ENCODE measurements around the gene CDKAL1.

Gene CDKAL1

DNA sequence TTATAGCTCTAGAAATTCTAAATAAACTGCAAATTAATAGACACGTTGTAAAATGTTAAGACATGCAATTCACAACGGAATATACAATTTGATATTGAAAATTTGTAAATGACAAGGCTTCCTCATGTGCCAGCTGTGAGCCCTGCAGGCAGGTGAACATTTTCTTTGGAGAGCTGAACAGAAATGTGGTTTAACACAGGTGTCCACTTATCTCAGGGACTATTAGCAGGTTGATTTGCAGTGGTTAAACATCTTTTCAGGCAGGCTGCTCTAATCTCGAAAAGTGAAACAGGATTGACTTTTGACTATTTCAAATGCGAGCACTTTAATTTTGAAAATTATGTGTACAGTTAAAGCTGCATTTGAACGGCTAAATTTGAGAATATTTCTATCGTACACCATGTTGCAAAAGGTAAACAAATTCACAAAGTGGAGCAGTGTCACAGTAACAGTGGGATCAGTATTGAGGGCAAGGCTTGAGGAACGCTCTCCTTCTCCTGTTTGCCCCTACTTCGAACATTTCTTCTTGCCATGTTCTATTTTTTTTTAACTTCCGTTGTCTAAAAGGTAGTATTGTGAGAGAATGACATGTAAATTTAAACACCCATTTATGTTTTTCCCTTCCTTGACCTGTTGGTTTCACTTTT is 210.8 kb downstream of the CDKAL1 start:
- Histone ChIP-seq H3K4me3 (ENCODE audit: severe bottlenecking) (no peak overlapping the region), H3K4me1 (ENCODE audit: insufficient read depth, poor library complexity, severe bottlenecking) (peaks cover 6% of the 10 kb centered on the region), H3K27me3 (ENCODE audit: insufficient read depth, poor library complexity, severe bottlenecking) (no peaks in the 10 kb centered on the region), H3K9me3 (ENCODE audit: severe bottlenecking) (no peaks in the 10 kb centered on the region), H3K27ac (ENCODE audit: poor library complexity, severe bottlenecking) (no peak overlapping the region), H3K36me3 (ENCODE audit: low read depth) (0 out of 2 replicates have a peak, but pooled peaks cover 4% of the 10 kb centered on the region)
- DNase-seq (ENCODE audit: low spot score): no peak
- TF ChIP-seq, protein P1, sequence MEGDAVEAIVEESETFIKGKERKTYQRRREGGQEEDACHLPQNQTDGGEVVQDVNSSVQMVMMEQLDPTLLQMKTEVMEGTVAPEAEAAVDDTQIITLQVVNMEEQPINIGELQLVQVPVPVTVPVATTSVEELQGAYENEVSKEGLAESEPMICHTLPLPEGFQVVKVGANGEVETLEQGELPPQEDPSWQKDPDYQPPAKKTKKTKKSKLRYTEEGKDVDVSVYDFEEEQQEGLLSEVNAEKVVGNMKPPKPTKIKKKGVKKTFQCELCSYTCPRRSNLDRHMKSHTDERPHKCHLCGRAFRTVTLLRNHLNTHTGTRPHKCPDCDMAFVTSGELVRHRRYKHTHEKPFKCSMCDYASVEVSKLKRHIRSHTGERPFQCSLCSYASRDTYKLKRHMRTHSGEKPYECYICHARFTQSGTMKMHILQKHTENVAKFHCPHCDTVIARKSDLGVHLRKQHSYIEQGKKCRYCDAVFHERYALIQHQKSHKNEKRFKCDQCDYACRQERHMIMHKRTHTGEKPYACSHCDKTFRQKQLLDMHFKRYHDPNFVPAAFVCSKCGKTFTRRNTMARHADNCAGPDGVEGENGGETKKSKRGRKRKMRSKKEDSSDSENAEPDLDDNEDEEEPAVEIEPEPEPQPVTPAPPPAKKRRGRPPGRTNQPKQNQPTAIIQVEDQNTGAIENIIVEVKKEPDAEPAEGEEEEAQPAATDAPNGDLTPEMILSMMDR (IDR thresholded peaks at IDR 0.05; ENCODE audit: poor library complexity, severe bottlenecking): no peak
- no peak for ATAC-seq (ENCODE audit: low read depth)

DNA sequence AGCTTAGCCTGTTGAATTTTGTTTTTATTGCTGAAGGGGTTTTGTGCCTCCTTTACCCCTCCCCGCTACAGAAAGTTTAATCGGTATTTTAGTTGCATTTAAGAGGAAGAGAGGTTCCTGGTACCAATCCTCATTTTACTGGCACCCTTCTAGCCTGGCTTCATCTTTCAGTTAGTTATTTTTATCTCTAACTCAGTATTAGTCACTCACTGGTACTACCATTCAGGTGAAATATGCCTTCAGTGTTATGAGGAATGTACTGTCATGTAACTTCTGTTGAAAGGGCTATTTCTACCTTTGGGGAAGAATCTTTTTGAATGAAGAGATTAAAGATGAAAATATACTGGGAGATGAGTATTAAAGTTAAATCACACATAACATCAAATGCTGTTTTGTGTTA is 211.8 kb downstream of the CDKAL1 start:
- no peaks in the 10 kb centered on the region for H3K9me3 ChIP-seq (ENCODE audit: severe bottlenecking)
- H3K27me3 ChIP-seq (ENCODE audit: insufficient read depth, poor library complexity, severe bottlenecking): no peaks in the 10 kb centered on the region
- no peak overlapping the region for H3K27ac ChIP-seq (ENCODE audit: poor library complexity, severe bottlenecking)
- ATAC-seq (ENCODE audit: low read depth): peak; percentile 73
- peaks cover 6% of the 10 kb centered on the region for H3K4me1 ChIP-seq (ENCODE audit: insufficient read depth, poor library complexity, severe bottlenecking)
- no peak for DNase-seq (ENCODE audit: low spot score)
- 0 out of 2 replicates have a peak, but pooled peaks cover 4% of the 10 kb centered on the region for H3K36me3 ChIP-seq (ENCODE audit: low read depth)
- TF ChIP-seq, protein P1 (IDR thresholded peaks at IDR 0.05; ENCODE audit: poor library complexity, severe bottlenecking): no peak
- H3K4me3 ChIP-seq (ENCODE audit: severe bottlenecking): no peak overlapping the region

DNA sequence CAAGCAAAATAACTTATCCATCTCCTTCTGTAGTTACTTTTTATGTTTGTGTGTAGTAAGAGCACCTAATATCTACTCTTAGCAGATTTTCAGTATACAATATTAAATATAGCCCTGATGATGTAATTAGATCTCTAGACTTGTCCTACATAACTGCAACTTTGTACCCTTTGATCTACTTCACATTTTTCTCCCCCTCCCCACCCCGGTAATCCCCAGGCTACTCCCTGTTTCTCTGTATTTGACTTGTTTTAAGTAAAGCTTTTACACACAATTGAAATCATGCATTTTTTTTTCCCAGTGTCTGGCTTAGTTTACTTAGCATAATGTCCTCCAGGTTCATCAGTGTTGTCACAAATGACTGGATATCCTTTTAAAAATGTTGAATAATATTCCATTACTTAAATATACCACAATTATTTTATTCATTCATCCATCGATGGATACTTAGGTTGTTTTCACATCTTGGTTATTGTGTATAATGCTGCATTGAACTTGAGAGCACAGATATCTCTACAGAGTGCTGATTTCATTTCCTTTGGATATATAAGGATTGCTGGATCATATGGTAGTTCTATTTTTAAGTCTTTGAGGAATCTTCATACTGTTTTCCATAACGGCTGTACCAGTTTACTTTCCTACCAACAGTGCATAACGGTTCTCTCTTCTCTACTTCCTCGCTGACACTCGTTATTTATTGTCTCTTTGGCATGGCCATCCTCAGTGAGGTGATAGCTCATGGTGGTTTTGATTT is 212.7 kb downstream of the CDKAL1 start:
- H3K27ac ChIP-seq (ENCODE audit: poor library complexity, severe bottlenecking): no peak overlapping the region
- DNase-seq (ENCODE audit: low spot score) (no peak), ATAC-seq (ENCODE audit: low read depth) (no peak)

GRCh38 chr6:20747991-20748390 is 213.7 kb downstream of the CDKAL1 start:
- no peak for DNase-seq (ENCODE audit: low spot score)
- Histone ChIP-seq H3K27ac (ENCODE audit: poor library complexity, severe bottlenecking) (no peak overlapping the region), H3K4me1 (ENCODE audit: insufficient read depth, poor library complexity, severe bottlenecking) (peaks cover 6% of the 10 kb centered on the region), H3K9me3 (ENCODE audit: severe bottlenecking) (no peaks in the 10 kb centered on the region), H3K4me3 (ENCODE audit: severe bottlenecking) (no peak overlapping the region), H3K27me3 (ENCODE audit: insufficient read depth, poor library complexity, severe bottlenecking) (no peaks in the 10 kb centered on the region), H3K36me3 (ENCODE audit: low read depth) (0 out of 2 replicates have a peak, but pooled peaks cover 2% of the 10 kb centered on the region)
- no peak for ATAC-seq (ENCODE audit: low read depth)
- TF ChIP-seq, protein P1 (IDR thresholded peaks at IDR 0.05; ENCODE audit: poor library complexity, severe bottlenecking): no peak

More for the DNA sequence above, 212.7 kb downstream of the CDKAL1 start:
- Histone ChIP-seq H3K9me3 (ENCODE audit: severe bottlenecking) (no peaks in the 10 kb centered on the region), H3K4me3 (ENCODE audit: severe bottlenecking) (no peak overlapping the region), H3K27me3 (ENCODE audit: insufficient read depth, poor library complexity, severe bottlenecking) (no peaks in the 10 kb centered on the region), H3K4me1 (ENCODE audit: insufficient read depth, poor library complexity, severe bottlenecking) (peaks cover 6% of the 10 kb centered on the region), H3K36me3 (ENCODE audit: low read depth) (0 out of 2 replicates have a peak, but pooled peaks cover 4% of the 10 kb centered on the region)
- TF ChIP-seq, protein P1 (IDR thresholded peaks at IDR 0.05; ENCODE audit: poor library complexity, severe bottlenecking): no peak
